Loucy (cell line): ENCODE results near the gene ETFB.

Experiments used
- H2AFZ ChIP-seq: fragments of 200-600 bp; sonication (generic); 2 replicates; pipeline ENCODE4 v1.6.0; 2016; ENCODE audit warnings: antibody characterized with exemption, mild to moderate bottlenecking, low read length, moderate library complexity
- H3F3A ChIP-seq: fragments of 200-600 bp; 2 replicates; pipeline ENCODE4 v1.6.0; 2016; ENCODE audit warnings: antibody characterized with exemption, low read depth, mild to moderate bottlenecking
- H3K27me3 ChIP-seq: fragments of 200-600 bp; sonication (generic); 2 replicates; pipeline ENCODE4 v1.6.1; 2014; ENCODE audit warnings: low read length, mild to moderate bottlenecking; ENCODE audit not compliant: insufficient read depth, poor library complexity, severe bottlenecking
- H3K36me3 ChIP-seq: fragments of 200-600 bp; sonication (generic); 2 replicates; pipeline ENCODE4 v1.6.1; 2016; ENCODE audit warnings: low read length; ENCODE audit not compliant: insufficient read depth
- H3K4me1 ChIP-seq: fragments of 200-600 bp; sonication (generic); 2 replicates; pipeline ENCODE4 v1.5.1; 2014; ENCODE audit warnings: low read length, mild to moderate bottlenecking; ENCODE audit not compliant: insufficient read depth, poor library complexity, severe bottlenecking
- H3K4me2 ChIP-seq: fragments of 200-600 bp; sonication (generic); 2 replicates; pipeline ENCODE4 v1.6.0; 2014; ENCODE audit warnings: antibody characterized with exemption, low read length, low read depth, mild to moderate bottlenecking; ENCODE audit not compliant: poor library complexity, severe bottlenecking
- H3K4me3 ChIP-seq: fragments of 200-600 bp; sonication (generic); 2 replicates; pipeline ENCODE4 v1.5.1; 2014; ENCODE audit warnings: low read length, mild to moderate bottlenecking, mixed read lengths; ENCODE audit not compliant: poor library complexity, severe bottlenecking
- H3K79me2 ChIP-seq: fragments of 200-600 bp; sonication (generic); 2 replicates; pipeline ENCODE4 v1.6.1; 2014; ENCODE audit warnings: low read length; ENCODE audit not compliant: insufficient read depth
- H3K9ac ChIP-seq: fragments of 200-600 bp; sonication (generic); 2 replicates; pipeline ENCODE4 v1.6.0; 2014; ENCODE audit warnings: mild to moderate bottlenecking, low read depth, low read length, moderate library complexity; ENCODE audit not compliant: poor library complexity, severe bottlenecking
- H3K9me2 ChIP-seq: fragments of 200-600 bp; sonication (generic); replicated peaks from 2 replicates; pipeline ENCODE4 v1.6.1; 2016; ENCODE audit warnings: low read depth, low read length, mixed read lengths
- H3K9me3 ChIP-seq: fragments of 200-600 bp; sonication (generic); 2 replicates; pipeline ENCODE4 v1.6.1; 2014; ENCODE audit warnings: mild to moderate bottlenecking, antibody characterized with exemption, low read length, low read depth; ENCODE audit not compliant: insufficient read depth
- H4K20me1 ChIP-seq: fragments of 200-600 bp; sonication (generic); 2 replicates; pipeline ENCODE4 v1.6.0; 2014; ENCODE audit warnings: antibody characterized with exemption, low read length, mild to moderate bottlenecking; ENCODE audit not compliant: insufficient read depth, poor library complexity, severe bottlenecking
- CTCF ChIP-seq: fragments of 200-600 bp; sonication (generic); conservative IDR thresholded peaks from 2 replicates; pipeline ENCODE4 v1.5.1; 2014; ENCODE audit warnings: mild to moderate bottlenecking, antibody characterized with exemption, low read length
- EZH2phosphoT487 ChIP-seq: fragments of 200-600 bp; IDR thresholded peaks from 2 replicates; pipeline ENCODE4 v1.6.1; 2018; ENCODE audit warnings: antibody characterized with exemption, mild to moderate bottlenecking, moderate library complexity, borderline replicate concordance

Gene ETFB

GRCh38 chr19:51375504-51376221 lies 9.5 kb upstream of the ETFB start:
- Histone ChIP-seq H3K36me3 (no peaks in the 10 kb centered on the region), H3K4me2 (peak overlapping the region; percentile 48), H4K20me1 (no peaks in the 10 kb centered on the region), H2AFZ (no peak overlapping the region), H3K4me3 (peak overlapping the region; percentile 19), H3K9ac (peak overlapping the region; percentile 21), H3F3A (peaks cover 12% of the 10 kb centered on the region), H3K79me2 (peaks cover 15% of the 10 kb centered on the region), H3K27me3 (no peaks in the 10 kb centered on the region), H3K4me1 (peaks cover 56% of the 10 kb centered on the region), H3K9me3 (no peaks in the 10 kb centered on the region), H3K9me2 (no peaks in the 10 kb centered on the region)
- TF ChIP-seq EZH2phosphoT487 (no peak), CTCF (no peak)

GRCh38 chr19:51372649-51373504 lies 6.7 kb upstream of the ETFB start, which contains the start of gene NKG7:
TSS of gene NKG7 (minus strand) at chr19:51372654. CDS start at chr19:51372535, 119 bp downstream.
- Histone ChIP-seq H3F3A (peaks cover 12% of the 10 kb centered on the region), H3K27me3 (no peaks in the 10 kb centered on the region), H4K20me1 (no peaks in the 10 kb centered on the region), H3K9me2 (no peaks in the 10 kb centered on the region), H3K4me1 (peaks cover 70% of the 10 kb centered on the region), H2AFZ (no peak within 1 kb of the TSS), H3K9me3 (no peaks in the 10 kb centered on the region), H3K9ac (peak within 1 kb of the TSS; percentile 96), H3K4me2 (peak within 1 kb of the TSS; percentile 97), H3K4me3 (peak within 1 kb of the TSS; percentile 78), H3K36me3 (no peaks in the 10 kb centered on the region), H3K79me2 (peaks cover 39% of the 10 kb centered on the region)
- TF ChIP-seq CTCF = no peak
- no peak for TF ChIP-seq EZH2phosphoT487

GRCh38 chr19:51372021-51372648 lies 5.9 kb upstream of the ETFB start:
- Histone ChIP-seq H3F3A (peaks cover 12% of the 10 kb centered on the region), H3K4me2 (peak overlapping the region; percentile 97), H3K36me3 (no peaks in the 10 kb centered on the region), H3K4me3 (peak overlapping the region; percentile 78), H4K20me1 (no peaks in the 10 kb centered on the region), H3K9ac (peak overlapping the region; percentile 96), H3K27me3 (no peaks in the 10 kb centered on the region), H3K9me2 (no peaks in the 10 kb centered on the region), H3K9me3 (no peaks in the 10 kb centered on the region), H3K79me2 (peaks cover 41% of the 10 kb centered on the region), H2AFZ (no peak overlapping the region), H3K4me1 (peaks cover 70% of the 10 kb centered on the region)
- TF ChIP-seq CTCF = no peak
- no peak for TF ChIP-seq EZH2phosphoT487
